Upper lobe of left lung (tissue), 4 donors: ENCODE results near the gene VMAC.

Experiments
- CTCF ChIP-seq, 6 experiments: fragments of 450-650 bp in 4 of 6; fragments of 200-600 bp in 2 of 6; sonication (generic) in 2 of 6; IDR thresholded peaks; one replicate each; pipeline ENCODE4 v1.5.1; 2016 to 2019; ENCODE audit warnings: antibody characterized with exemption in 6 of 6
- POLR2A ChIP-seq, 4 donors: fragments of 450-650 bp; IDR thresholded peaks; one replicate each; pipeline ENCODE4 v1.5.1; 2016 to 2017; ENCODE audit warnings: antibody characterized with exemption in 4 of 4, mild to moderate bottlenecking in 2 of 4

DNA sequence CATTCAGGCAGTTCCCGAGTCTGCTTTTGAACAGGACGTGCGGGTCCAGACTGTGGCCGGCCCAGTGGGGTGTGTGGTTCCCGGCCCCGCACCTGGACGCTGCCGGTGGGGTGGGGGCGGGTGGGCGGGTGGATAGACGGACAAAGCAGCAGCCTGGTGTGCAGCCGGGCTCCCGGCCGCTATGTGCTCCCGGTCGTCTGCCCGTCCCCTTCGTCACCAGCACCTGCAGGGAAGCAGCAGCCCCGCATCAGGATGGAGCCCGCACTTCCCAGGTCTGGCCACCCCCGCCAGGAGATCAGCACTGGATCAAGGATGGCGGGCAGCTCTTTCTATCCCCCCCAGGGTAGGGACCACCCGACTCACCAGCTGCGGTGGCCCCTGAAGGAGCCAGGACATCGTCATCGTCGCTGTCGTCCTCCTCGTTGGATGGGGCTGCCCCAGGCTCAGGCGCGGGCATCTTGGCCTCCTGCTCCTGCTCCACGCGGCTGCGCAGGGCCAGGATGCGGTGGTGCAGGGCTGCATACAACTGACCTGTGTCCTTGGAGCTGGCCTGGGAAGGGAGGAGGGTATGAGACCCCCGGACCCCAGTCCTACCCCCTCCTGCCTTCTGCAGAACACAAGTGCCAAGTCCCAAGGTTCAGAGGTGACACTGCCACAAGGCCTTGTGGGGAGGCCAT, 12.9 kb downstream of the VMAC start:
- TF ChIP-seq POLR2A (IDR thresholded peaks at IDR 0.05) (no peak), CTCF (IDR thresholded peaks at IDR 0.05) (no peak)
